Fibroblast of skin of abdomen (primary cell): ENCODE results near the gene ZNF879.

Experiments used
- DNase-seq: peaks from one replicate; pipeline ENCODE4 v3.0.0-alpha.2; 2013

Gene ZNF879

DNA sequence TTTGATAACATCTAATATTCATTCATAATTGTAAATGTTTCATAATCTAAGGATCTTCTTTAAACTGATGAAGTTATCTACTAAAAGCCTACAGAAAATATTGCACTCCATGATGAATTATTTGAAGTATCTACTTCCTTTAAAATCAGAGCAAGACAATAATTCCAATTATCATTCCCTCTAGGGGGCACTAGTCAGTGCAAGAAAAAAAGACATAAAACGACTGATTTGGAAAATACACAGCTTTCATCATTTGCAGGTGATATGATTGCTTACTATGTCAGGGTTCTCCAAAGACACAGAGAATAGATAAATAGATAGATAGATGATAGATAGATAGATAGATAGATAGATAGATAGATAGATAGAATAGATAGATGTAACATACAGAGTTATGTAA, 14.9 kb upstream of the ZNF879 start:
- DNase-seq, result no peak

- DNase-seq, result no peak
These were observed 9.5 kb downstream of the ZNF879 start for GRCh38 chr5:179033004-179033580.

DNA sequence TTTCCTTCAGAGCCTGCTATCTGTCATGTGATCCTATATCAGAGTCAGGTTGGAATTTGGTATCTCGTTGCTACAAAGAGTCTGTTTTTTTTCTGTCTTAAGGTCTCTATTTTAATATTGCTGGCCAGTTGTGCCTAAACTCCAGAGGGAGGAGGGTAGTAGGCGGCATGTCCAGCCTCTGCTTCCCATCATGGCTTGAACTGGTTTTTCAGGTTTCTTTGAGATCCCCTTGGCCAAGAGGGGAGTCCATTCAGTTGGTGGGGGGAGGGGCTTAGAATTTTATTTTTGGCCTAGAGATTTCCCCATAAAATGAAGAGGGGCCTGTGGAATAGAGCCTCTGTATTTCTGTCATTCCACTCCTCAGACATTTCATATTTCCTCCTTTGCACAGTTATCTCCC, 21.2 kb downstream of the ZNF879 start:
- DNase-seq, result no peak

DNA sequence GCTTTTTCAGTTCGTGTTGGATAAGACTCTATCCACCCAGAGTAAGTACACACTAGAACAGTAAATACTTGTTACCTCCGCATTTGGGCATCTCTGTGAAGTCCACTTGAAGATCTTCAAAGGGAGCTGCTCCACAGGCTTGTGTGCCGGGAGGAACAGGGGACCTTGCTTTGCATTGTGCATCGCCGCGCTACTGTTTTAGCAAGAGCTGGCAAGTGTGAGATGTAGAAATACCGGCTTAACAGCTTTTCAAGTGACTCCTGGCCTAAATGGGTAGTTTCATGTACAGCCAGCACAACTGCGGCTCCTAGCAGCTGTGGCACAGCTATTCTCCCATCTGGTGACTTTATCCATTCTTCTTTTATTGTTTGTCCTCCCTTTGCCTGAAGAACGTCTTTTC, 28.2 kb downstream of the ZNF879 start:
- no peak for DNase-seq

DNA sequence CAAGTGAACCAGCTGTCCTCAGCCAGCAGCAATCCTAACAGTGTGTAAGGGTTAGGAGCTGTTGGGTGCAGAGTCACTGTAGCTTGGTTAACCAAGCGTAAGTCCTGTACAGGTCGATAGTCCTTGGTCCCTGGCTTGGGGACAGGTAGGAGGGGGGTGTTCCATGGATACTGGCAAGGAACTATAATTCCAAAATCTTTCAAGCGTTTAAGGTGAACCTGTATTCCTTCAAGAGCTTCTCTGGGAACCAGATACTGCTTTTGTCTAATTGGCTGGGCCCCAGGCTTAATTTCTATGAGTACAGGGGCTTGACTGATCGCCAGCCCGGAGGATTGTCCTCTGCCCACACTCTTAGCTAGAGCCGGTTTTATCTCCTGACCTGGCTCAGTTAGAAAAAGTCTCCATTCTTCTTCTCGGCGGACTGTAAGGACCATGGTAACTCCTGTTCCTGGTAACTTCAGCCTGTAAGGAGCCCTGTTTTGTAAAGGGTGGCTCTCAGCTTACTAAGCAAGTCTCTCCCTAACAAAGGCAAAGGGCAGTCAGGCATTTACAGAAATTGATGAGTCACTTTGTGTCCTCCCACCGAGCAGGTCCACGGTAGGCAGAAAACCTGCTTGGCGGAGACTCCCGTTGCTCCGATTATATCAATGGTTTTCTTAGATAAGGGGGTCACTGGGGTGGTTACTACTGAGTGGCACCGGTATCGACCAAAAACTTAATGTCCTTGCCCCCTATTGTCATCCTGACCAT, 30.6 kb downstream of the ZNF879 start:
- DNase-seq, result no peak

GRCh38 chr5:179054876-179055275, 31.3 kb downstream of the ZNF879 start:
- DNase-seq, result no peak

DNA sequence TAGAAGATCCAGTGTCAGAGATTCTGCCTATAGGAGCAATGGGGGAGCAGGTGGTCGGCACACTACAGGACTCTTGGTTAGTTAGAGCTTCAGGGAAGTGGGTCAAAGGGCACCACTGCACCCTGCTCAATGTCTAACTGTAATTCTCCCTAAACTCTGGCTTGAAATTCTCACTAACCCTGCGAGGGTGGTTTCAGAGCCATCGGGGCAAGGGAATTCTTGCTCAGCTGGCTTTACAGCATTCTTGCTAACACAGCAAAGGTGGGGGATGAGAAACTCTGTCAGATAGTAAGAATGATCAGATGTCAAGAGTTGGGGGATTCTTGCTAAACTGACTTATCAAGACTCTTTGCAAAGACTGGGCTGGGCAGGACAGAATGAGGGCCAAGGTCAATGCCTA, 31.8 kb downstream of the ZNF879 start:
- no peak for DNase-seq

- no peak for DNase-seq
These were observed 32.2 kb downstream of the ZNF879 start for GRCh38 chr5:179055841-179056240.

DNA sequence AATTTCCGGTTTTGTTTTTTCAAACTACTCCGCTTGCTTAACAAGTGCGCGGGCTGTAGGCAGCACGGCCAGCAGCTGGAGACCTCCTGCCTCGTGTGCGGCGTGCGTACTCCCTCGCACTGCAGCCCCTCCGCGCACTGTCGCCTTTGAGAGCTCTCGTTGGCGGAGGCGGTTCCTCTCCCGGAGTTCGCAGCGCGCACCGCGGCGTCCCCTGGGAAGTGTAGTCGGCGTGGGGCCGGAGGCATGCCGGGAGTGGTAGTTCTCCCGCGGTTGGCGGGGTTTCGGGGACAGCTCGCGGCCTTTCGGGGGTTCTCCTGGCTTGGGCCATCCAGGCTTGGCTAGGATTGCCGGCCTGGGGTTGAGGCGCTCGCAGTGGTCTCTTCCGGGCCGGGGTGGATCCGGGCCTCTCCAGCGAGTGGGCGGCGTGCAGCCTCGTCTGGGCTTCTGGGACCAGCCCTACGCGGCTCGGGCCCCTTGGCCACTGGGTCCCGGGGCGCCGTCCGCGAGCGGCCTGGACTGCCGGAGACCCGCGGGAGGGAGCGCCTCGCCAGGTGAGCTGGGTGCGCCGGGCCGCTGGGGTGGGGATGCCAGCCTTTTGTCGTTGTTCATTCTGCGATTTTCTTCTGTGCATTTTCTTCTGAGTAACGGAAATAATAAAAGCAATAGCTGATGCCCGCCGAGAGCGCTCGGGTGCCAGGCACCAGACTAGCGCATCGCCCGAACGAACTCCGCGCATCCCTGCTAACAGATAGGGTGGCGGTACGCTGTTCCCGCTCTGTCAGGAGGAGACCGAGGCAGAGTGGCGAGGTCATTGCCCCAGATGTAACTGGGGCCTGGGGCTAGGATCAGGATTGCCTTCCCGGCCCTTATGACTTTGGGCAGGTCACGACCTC, 36.8 kb downstream of the ZNF879 start, which contains the start of gene ZNF354C:
ZNF354C (plus strand) TSS at position 258 of the 893 bp plus-strand sequence. CDS start 1,696 bp downstream, outside the sequence.
- peak; percentile 92 for DNase-seq

DNA sequence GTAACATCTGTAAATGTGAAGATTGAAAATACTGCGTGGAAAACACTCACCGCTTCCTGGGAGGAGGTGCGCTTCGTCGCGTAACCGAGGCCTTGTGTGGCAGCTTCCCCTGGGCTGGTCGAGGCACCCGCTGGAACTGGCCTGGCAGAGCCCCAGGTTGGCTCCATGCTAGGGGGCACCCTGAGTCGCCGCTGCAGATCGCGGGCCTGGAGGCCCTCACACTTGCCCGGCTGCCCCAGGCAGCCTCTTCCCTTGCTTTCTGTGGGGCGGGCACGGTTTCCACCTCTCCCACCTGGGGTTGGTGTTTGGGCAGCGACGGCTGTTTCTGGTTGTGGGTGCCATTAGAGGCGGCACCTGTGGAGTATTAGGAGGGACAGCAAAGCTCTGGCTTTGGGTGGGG, 37.4 kb downstream of the ZNF879 start:
- DNase-seq, result no peak

GRCh38 chr5:179065703-179066102, 42.1 kb downstream of the ZNF879 start:
- DNase-seq, result no peak

DNA sequence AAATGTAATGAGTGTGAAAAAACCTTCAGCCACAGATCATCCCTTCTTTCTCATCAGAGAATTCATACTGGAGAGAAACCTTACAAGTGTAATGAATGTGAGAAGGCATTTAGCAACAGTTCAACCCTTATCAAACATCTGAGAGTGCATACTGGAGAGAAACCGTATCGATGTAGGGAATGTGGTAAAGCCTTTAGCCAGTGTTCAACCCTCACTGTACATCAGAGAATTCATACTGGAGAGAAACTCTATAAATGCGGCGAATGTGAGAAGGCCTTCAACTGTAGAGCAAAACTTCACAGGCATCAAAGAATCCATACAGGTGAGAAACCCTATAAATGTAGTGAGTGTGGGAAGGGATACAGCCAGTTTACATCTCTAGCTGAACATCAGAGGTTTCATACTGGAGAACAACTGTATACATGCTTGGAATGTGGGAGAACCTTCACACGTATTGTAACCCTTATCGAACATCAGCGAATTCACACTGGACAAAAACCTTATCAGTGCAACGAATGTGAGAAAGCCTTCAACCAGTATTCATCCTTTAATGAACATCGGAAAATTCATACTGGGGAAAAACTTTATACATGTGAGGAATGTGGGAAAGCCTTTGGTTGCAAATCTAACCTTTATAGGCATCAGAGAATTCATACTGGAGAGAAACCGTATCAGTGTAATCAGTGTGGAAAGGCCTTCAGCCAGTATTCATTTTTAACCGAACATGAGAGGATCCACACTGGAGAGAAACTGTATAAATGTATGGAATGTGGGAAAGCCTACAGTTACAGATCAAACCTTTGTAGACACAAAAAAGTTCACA, 55.8 kb downstream of the ZNF879 start:
- no peak for DNase-seq

GRCh38 chr5:179080724-179081123, 57.1 kb downstream of the ZNF879 start:
- no peak for DNase-seq
